Measurements from ENCODE around the gene CSPG5. TPM values are rescaled to one million over a fixed set of nuclear protein-coding genes. Genes with fewer than 3 reads are reported as not detected.

CSPG5 gene
- total RNA-seq, 1 experiment from 2014 or later: 0.66 TPM

- ATAC-seq: peak; percentile 13
- Histone ChIP-seq H3K36me3 (ENCODE audit: low read depth, low read length) (no peaks in the 10 kb centered on the region), H3K4me3 (ENCODE audit: low read length) (peak overlapping the region; percentile 33; the same call in 1 of the 2 replicates), H3K4me2 (ENCODE audit: low read length) (peak overlapping the region; percentile 87), H3F3A (ENCODE audit: low read length, unreplicated experiment) (no peaks in the 10 kb centered on the region), H3K4me1 (ENCODE audit: insufficient read depth, low read length) (no peaks in the 10 kb centered on the region; the same call in 1 of the 2 replicates), H3K27ac (ENCODE audit: low read length) (no peak overlapping the region), H4K20me1 (ENCODE audit: low read length) (no peaks in the 10 kb centered on the region), H3K9ac (ENCODE audit: low read length) (no peak overlapping the region), H2AFZ (ENCODE audit: low read length) (peak overlapping the region; percentile 69; the same call in 1 of the 2 replicates), H3K9me2 (replicated peaks; ENCODE audit: low read length) (no peaks in the 10 kb centered on the region), H3K79me2 (ENCODE audit: low read length) (no peaks in the 10 kb centered on the region), H3K27me3 (ENCODE audit: low read length) (peaks cover 12% of the 10 kb centered on the region), H3K9me3 (ENCODE audit: low read length) (no peaks in the 10 kb centered on the region)
- no TSS peak for BruUV-seq (replicated peaks)
- no peak for TF ChIP-seq CTCF (conservative IDR thresholded peaks at IDR 0.05; ENCODE audit: low read depth, low read length)
- no peak for TF ChIP-seq EZH2 (IDR thresholded peaks at IDR 0.05; ENCODE audit: low read length, unreplicated experiment)
- intact Hi-C loops (cut with micrococcal nuclease): no loop called here
- ChIA-PET CTCF (no interaction called here), POLR2A (ENCODE audit: unreplicated experiment) (no interaction called here)
- DNase-seq: no peak
Observed at GRCh38 chr3:47577583-47578118, 1.0 kb downstream of the CSPG5 start.

GRCh38 chr3:47573190-47574172, 5.2 kb downstream of the CSPG5 start:
- Histone ChIP-seq H3K36me3 (ENCODE audit: low read depth, low read length) (no peaks in the 10 kb centered on the region), H4K20me1 (ENCODE audit: low read length) (no peaks in the 10 kb centered on the region), H3K4me3 (ENCODE audit: low read length) (no peak overlapping the region), H3K4me2 (ENCODE audit: low read length) (no peak overlapping the region), H3K9ac (ENCODE audit: low read length) (no peak overlapping the region), H3K79me2 (ENCODE audit: low read length) (no peaks in the 10 kb centered on the region), H2AFZ (ENCODE audit: low read length) (no peak overlapping the region), H3F3A (ENCODE audit: low read length, unreplicated experiment) (no peaks in the 10 kb centered on the region), H3K4me1 (ENCODE audit: insufficient read depth, low read length) (no peaks in the 10 kb centered on the region; the same call in 1 of the 2 replicates), H3K9me3 (ENCODE audit: low read length) (no peaks in the 10 kb centered on the region), H3K9me2 (replicated peaks; ENCODE audit: low read length) (no peaks in the 10 kb centered on the region), H3K27ac (ENCODE audit: low read length) (no peak overlapping the region), H3K27me3 (ENCODE audit: low read length) (no peaks in the 10 kb centered on the region)
- POLR2A ChIA-PET (ENCODE audit: unreplicated experiment): no interaction called here
- no peak for ATAC-seq
- CTCF ChIA-PET: no interaction called here
- TF ChIP-seq EZH2 (IDR thresholded peaks at IDR 0.05; ENCODE audit: low read length, unreplicated experiment) (no peak), CTCF (conservative IDR thresholded peaks at IDR 0.05; ENCODE audit: low read depth, low read length) (no peak), EZH2phosphoT487 (IDR thresholded peaks at IDR 0.05; ENCODE audit: borderline replicate concordance, low read length) (no peak)
- no peak for DNase-seq
- intact Hi-C loops (cut with micrococcal nuclease): no loop called here
- no TSS peak for BruUV-seq (replicated peaks)

Measured in PC-3 (cell line).